Stimulated activated memory B cell treated with anti-CD40 and anti-IgM and Interleukin-4, amounts not matched to agents 10 μg/mL and 1 μg/mL and 100 μg/mL, for 72 hours (primary cell): ENCODE results near the gene FGF3.

Experiments used
- ATAC-seq: fragments of 150-1000 bp; cut with Tn5 transposase; 2 replicates; pipeline ENCODE4 v1.10.0; 2021
- H3K27ac Mint-ChIP-seq: one replicate; pipeline ENCODE4 v1.8.0; 2022; ENCODE audit warnings: mild to moderate bottlenecking, mixed read lengths
- H3K27me3 Mint-ChIP-seq: one replicate; pipeline ENCODE4 v1.8.0; 2022; ENCODE audit warnings: mixed read lengths
- H3K36me3 Mint-ChIP-seq: one replicate; pipeline ENCODE4 v1.8.0; 2022; ENCODE audit warnings: mixed read lengths
- H3K4me1 Mint-ChIP-seq: one replicate; pipeline ENCODE4 v1.8.0; 2022; ENCODE audit warnings: mixed read lengths
- H3K4me3 Mint-ChIP-seq: one replicate; pipeline ENCODE4 v1.8.0; 2022; ENCODE audit warnings: mild to moderate bottlenecking, moderate library complexity, mixed read lengths
- H3K9me3 Mint-ChIP-seq: one replicate; pipeline ENCODE4 v1.8.0; 2022; ENCODE audit warnings: mixed read lengths

Gene FGF3

DNA sequence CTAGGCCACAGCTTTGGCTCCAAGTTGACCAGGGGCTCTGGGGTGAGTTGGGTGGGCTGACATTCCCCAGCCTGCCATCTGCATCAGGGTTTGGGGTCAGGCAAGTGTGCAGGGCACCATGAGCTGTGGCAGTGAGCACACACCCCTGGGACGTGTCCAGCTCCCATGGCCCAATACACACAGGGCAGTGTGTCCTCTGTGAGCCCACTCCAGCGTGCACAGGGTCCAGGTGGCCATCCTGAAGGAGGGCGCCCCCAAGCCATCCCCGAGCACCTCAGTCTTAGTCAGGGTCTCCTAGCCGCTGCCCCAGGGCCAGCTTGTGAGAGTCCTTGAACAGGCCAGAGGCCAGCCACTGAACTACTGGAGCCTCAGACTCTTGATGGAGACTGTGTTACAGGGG, 1.2 kb upstream of the FGF3 start:
- Mint-ChIP-seq H3K9me3 (no peaks in the 10 kb centered on the region), H3K27ac (no peak overlapping the region), H3K27me3 (peaks cover 70% of the 10 kb centered on the region), H3K4me1 (no peaks in the 10 kb centered on the region), H3K4me3 (no peak overlapping the region), H3K36me3 (no peaks in the 10 kb centered on the region)
- no peak for ATAC-seq

DNA sequence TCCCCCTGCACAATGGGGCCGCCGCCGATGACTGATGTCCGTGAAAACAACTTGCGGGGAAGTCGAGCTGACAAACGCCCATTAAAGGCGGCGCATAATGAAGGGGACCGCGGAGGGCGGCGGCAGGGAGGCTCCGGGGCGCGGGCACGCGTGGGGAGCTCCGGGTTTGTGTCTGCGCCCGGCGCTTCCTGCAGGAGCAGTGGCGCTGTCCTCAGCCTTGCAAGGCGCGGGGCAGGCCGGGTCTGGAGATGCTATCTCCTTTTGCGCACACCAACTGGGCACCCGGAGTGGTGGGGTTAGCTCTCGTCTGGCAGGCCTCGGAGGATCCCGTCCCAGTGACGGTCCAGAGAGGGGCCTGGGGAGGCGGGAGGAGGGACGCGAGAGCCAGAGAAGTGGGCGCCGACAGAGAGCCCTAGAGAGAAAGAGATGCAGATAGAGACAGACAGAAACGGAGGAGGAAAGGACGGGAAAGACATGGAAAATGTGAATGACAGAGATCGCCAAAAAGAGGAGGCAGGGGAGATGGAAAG, 390 bp upstream of the FGF3 start:
- H3K4me1 Mint-ChIP-seq = no peaks in the 10 kb centered on the region
- H3K36me3 Mint-ChIP-seq = no peaks in the 10 kb centered on the region
- peaks cover 76% of the 10 kb centered on the region for H3K27me3 Mint-ChIP-seq
- no peaks in the 10 kb centered on the region for H3K9me3 Mint-ChIP-seq
- no peak overlapping the region for H3K4me3 Mint-ChIP-seq
- no peak overlapping the region for H3K27ac Mint-ChIP-seq
- ATAC-seq = no peak

DNA sequence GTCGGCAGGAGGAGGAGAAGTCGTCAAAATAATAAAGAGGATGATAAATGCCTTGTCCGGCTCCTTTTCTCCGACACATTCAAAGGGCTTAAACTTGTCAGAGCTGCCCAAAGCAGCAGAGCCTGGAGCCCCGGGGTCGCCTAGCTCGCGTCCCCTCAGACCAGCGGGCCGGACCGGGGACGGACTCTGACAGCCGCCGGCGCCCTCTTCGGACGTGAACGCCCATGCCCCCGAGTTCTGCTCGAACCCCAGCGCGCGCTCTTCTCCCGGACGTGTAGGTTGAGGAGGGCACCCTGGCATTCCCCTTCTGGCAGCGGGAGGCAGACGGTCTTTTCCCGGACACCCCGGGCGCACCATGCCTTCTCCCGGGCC, 999 bp downstream of the FGF3 start:
- Mint-ChIP-seq H3K36me3 (no peaks in the 10 kb centered on the region), H3K27ac (no peak overlapping the region), H3K4me3 (no peak overlapping the region), H3K4me1 (no peaks in the 10 kb centered on the region), H3K27me3 (peaks cover 76% of the 10 kb centered on the region), H3K9me3 (peaks cover 4% of the 10 kb centered on the region)
- ATAC-seq = no peak

DNA sequence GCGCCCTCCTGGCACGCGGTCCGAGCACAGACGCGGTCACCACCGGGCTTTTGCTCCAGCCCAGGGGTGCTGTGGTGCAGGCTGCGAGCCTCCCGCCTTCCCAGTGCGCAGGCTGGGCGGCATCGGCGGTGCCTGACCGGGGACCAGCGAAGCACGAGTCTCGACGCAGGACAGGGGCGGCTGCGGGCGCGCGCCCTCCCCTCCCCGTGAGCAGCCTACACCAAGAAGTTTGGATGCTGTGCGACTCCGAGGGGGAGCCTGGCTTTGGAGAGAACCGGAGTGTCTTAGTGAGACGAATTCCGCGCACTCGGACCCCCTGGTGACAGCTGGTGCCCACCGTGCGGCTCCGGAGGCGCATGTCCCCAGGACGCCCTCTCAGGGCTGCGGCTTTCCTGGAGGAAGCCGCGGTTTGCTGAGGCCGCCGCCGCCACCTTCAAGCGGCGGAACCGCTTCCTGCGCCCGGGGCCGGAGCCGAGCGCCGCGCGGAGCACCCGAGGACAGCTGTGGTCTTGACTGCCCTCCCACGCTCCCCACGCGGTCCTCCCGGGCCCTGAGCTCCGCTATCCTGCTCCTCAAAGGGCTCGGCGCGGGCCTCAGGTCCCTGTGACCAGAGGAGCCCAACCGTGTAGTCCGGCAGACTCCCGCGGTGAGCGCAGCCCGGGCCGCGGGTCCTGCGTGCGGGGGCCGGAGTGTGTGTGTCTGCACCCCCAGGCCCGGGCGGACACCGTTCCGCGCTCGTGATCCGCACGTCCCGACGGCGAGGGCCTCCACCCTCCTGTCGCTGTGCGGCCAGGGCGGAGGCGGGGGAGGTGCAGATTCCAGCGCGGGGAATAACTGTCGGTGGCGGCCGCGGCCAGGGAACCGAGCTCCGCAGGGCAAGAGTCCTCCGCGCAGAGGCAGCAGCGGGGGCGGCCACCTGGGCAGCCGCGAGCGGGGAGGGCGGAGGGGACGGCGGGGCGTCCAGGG, 1.7 kb downstream of the FGF3 start:
- no peak for ATAC-seq
- Mint-ChIP-seq H3K27ac (no peak overlapping the region), H3K4me3 (no peak overlapping the region), H3K4me1 (no peaks in the 10 kb centered on the region), H3K27me3 (peaks cover 76% of the 10 kb centered on the region), H3K9me3 (peaks cover 4% of the 10 kb centered on the region), H3K36me3 (no peaks in the 10 kb centered on the region)

DNA sequence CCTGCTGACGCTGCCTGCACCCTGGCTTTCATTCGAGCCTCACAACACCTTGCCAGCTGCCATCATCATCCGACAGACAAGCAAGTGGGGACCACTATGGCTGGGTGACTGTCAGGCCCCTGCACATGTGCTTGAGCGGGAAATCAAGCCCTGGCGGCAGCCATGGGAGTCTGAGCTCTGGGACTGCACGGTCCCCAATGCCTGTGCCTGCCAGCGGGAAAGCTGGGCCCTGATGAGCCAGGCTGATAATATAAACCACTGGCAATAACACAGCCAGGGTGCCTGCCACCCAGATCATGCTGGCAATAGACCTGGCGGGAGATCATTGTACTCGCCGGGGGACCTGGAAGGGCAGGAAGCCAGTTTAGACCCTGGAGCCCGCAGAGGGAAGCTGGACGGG, 2.5 kb downstream of the FGF3 start:
- no peak overlapping the region for H3K4me3 Mint-ChIP-seq
- H3K27ac Mint-ChIP-seq = no peak overlapping the region
- H3K9me3 Mint-ChIP-seq = peaks cover 4% of the 10 kb centered on the region
- H3K36me3 Mint-ChIP-seq = no peaks in the 10 kb centered on the region
- no peaks in the 10 kb centered on the region for H3K4me1 Mint-ChIP-seq
- H3K27me3 Mint-ChIP-seq = peaks cover 70% of the 10 kb centered on the region
- no peak for ATAC-seq

DNA sequence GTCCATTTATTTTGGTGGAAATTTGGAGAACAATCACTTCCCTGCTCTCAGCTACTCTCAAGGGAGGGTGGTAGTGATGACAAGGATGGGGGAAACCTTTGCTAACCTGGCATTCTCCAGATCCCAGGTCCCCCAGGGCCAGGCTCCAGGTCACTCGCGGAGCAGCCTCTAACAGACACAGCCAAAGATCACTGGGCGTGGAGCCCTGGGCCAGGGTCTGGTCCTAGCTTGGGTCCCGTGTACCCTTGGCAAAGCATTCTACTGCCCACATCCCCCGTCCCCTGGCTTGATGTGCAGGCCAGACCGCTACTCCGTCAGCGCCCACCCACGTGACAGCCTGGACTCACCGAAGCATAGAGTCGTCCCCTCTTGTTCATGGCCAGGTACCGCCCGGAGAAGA, 3.2 kb downstream of the FGF3 start:
- no peak for ATAC-seq
- Mint-ChIP-seq H3K36me3 (no peaks in the 10 kb centered on the region), H3K27me3 (peaks cover 70% of the 10 kb centered on the region), H3K4me1 (no peaks in the 10 kb centered on the region), H3K27ac (no peak overlapping the region), H3K9me3 (peaks cover 4% of the 10 kb centered on the region), H3K4me3 (no peak overlapping the region)

DNA sequence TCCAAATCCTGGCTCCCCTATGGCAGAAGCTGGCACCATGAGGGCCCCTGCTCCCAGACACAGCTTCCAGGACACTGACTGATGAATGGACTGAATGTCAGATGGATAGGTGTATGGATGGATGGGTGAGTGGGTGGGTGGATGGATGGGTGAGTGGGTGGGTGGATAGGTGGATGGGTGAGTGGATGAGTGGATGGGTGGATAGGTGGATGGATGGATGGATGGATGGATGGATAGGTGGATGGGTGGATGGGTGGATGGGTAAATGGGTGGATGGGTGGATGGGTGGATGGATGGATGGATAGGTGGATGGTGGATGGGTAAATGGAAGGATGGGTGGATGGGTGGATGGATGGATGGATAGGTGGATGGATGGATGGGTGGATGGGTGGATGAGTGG, 4.3 kb downstream of the FGF3 start:
- Mint-ChIP-seq H3K4me3 (no peak overlapping the region), H3K4me1 (no peaks in the 10 kb centered on the region), H3K36me3 (no peaks in the 10 kb centered on the region), H3K27me3 (peaks cover 66% of the 10 kb centered on the region), H3K9me3 (peaks cover 4% of the 10 kb centered on the region), H3K27ac (no peak overlapping the region)
- no peak for ATAC-seq

DNA sequence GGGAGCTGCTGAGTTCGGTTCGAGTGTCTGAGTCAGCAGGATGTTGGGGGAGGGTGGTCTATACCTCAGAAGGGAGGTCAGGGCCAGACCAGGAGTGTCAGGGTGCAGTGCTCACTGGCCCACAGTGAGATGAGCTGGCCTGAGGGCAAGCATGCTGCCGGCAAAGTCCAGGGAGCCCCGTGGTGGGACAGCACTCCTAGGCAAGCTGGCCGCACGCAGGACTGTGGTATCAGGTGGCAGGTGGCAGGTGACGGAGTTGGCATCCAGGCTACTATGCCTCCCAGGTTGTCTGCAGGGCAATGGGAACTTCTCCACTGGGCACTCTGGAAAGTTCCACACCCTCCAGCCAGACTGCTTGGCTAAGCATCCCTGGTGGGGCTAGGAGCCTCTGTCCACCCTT, 4.8 kb downstream of the FGF3 start:
- H3K4me3 Mint-ChIP-seq = no peak overlapping the region
- no peaks in the 10 kb centered on the region for H3K36me3 Mint-ChIP-seq
- no peaks in the 10 kb centered on the region for H3K4me1 Mint-ChIP-seq
- peaks cover 66% of the 10 kb centered on the region for H3K27me3 Mint-ChIP-seq
- H3K9me3 Mint-ChIP-seq = peaks cover 4% of the 10 kb centered on the region
- no peak for ATAC-seq
- no peak overlapping the region for H3K27ac Mint-ChIP-seq

DNA sequence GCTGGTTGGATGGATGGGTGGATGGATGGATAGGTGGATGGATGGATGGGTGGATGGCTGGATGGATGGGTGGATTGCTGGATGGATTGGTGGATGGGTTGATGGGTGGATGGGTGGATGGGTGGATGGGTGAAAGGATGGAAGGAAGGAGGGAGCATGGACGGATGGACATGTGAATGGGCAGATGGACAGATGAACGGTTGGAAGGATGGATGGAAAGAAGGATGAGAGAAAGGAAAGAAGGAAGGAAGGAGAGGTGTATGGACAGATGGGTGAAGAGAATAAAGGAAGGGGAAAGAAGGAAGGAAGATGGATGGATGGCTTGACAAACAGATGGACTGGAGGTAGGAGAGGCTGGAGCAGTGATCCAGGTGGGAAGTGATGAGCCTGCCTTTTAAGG, 5.4 kb downstream of the FGF3 start:
- no peaks in the 10 kb centered on the region for H3K36me3 Mint-ChIP-seq
- ATAC-seq = no peak
- H3K27ac Mint-ChIP-seq = no peak overlapping the region
- H3K4me3 Mint-ChIP-seq = no peak overlapping the region
- H3K9me3 Mint-ChIP-seq = peaks cover 4% of the 10 kb centered on the region
- peaks cover 69% of the 10 kb centered on the region for H3K27me3 Mint-ChIP-seq
- no peaks in the 10 kb centered on the region for H3K4me1 Mint-ChIP-seq

DNA sequence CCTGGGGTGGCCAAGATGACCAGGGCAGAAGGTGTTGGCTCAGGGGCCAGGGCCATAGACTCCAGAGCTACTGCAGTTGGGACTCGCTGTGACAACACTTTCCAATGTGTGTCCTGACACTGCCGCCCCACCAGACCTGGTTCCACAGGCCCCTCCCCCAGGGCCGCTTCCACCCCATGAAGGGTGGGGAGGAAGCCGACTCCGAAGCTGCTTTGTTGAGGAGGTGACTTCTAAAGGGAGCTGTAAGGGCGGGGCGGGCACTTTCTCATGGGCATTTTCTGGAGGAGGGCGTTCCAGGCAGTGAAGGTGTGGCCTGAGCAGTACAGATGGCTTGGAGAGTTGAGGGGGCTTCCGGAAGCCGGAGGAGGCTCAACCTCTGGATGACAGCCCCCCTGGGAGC, 6.3 kb downstream of the FGF3 start:
- H3K27ac Mint-ChIP-seq = no peak overlapping the region
- H3K4me1 Mint-ChIP-seq = no peaks in the 10 kb centered on the region
- H3K4me3 Mint-ChIP-seq = no peak overlapping the region
- H3K36me3 Mint-ChIP-seq = no peaks in the 10 kb centered on the region
- ATAC-seq = no peak
- H3K27me3 Mint-ChIP-seq = peaks cover 71% of the 10 kb centered on the region
- H3K9me3 Mint-ChIP-seq = peaks cover 4% of the 10 kb centered on the region

DNA sequence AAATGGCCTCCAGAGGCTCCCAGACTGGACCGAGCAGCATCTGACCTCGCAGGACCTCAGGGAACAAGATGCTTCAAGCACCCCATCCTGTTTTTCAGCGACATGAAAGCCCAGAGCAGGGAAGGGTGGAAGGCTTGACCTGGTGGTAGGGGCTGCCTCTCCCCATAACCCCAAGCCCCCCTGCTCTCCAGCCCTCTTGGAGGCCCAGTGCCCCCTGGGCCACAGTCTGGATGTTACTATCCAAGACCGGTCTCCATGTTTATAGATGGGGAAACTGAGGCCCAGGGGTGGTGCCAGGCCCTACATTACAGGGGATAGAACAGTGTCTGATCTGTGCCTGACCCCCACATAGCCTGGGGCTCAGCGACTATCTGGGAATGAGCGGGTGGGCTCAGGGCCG, 7.0 kb downstream of the FGF3 start:
- Mint-ChIP-seq H3K27ac (no peak overlapping the region), H3K4me3 (no peak overlapping the region), H3K4me1 (no peaks in the 10 kb centered on the region), H3K27me3 (peaks cover 78% of the 10 kb centered on the region), H3K36me3 (no peaks in the 10 kb centered on the region), H3K9me3 (peaks cover 4% of the 10 kb centered on the region)
- ATAC-seq = no peak

DNA sequence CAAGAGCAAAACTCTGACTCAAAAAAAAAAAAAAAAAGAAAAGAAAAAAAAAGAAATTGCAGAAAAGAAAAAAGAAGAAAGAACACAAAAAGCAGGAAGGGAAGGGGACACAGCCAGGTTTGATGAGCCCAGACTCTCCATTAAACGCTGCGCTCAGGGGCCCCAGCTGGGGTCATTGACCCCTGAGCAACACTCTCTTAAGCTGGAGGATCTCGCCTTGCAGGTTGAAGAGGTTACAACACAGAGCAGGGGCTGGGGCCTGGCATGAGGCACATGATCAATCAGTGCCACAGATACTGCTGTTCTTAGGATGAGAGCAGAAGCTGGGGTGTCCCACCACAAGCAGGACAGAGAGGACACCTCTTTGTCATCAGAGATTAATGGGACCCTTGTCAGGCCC, 7.8 kb downstream of the FGF3 start:
- Mint-ChIP-seq H3K36me3 (no peaks in the 10 kb centered on the region), H3K4me1 (no peaks in the 10 kb centered on the region), H3K9me3 (peaks cover 4% of the 10 kb centered on the region), H3K27me3 (peaks cover 75% of the 10 kb centered on the region), H3K4me3 (no peak overlapping the region), H3K27ac (no peak overlapping the region)
- no peak for ATAC-seq

DNA sequence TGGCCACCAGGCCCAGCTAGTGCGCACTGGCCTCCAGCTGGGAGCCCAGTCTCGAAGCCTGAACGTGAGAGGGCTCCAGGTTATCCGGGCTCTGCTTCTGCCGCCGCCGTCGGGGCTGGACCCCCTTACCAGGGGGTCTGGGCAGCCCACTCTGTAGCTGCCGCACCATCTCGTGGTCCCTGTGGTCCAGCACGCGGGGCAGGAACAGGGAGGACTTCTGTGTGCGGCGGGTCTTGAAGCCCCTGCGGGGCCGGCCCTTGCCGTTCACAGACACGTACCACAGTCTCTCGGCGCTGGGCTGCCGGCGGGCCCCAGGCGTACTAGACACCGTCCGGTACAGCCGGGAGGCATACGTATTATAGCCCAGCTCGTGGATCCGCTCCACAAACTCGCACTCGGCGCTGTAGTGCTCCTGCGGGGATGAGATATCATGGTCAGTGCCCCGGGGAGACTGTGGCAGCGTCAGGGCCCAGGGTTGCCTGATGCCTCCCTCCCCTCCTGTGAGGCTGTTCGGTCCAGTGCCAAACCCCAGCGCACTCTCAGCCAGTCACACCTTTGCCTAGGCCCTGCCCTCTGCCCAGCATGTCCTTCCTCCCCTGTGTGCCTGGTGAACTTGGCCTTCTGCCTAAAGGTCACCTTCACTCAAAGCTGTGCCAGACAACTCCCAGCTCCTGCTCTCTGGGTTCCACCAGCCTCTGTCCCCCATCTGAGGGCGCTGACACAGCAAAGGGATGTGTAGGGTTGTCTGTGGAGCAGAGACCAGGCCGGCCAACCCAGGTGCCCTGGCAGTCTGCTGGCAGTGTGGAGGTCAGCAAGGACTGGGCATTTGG, 8.7 kb downstream of the FGF3 start:
- H3K4me1 Mint-ChIP-seq = no peaks in the 10 kb centered on the region
- peaks cover 66% of the 10 kb centered on the region for H3K27me3 Mint-ChIP-seq
- H3K27ac Mint-ChIP-seq = no peak overlapping the region
- ATAC-seq = no peak
- peaks cover 4% of the 10 kb centered on the region for H3K9me3 Mint-ChIP-seq
- H3K36me3 Mint-ChIP-seq = no peaks in the 10 kb centered on the region
- H3K4me3 Mint-ChIP-seq = no peak overlapping the region

DNA sequence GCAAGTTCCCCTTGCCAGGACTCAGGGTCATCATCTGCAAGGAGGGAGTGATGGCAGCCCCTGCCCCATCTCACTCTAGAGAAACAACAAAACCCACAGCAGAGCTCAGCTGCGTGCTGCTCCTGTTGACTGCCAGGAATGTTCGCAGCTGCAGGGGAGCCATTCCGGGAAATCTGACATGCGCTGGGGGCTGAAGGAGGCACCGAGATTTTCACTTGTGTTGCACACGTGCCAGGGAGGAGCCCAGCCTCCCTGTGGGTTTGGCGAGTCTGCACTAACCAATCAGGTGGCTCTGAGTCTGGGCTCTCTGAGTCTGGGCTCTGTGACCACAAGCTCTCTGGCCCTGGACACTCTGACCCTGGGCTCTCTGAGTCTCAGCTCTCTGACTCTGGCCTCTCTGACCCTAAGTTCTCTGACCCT, 10.5 kb downstream of the FGF3 start:
- no peak overlapping the region for H3K27ac Mint-ChIP-seq
- no peaks in the 10 kb centered on the region for H3K4me1 Mint-ChIP-seq

DNA sequence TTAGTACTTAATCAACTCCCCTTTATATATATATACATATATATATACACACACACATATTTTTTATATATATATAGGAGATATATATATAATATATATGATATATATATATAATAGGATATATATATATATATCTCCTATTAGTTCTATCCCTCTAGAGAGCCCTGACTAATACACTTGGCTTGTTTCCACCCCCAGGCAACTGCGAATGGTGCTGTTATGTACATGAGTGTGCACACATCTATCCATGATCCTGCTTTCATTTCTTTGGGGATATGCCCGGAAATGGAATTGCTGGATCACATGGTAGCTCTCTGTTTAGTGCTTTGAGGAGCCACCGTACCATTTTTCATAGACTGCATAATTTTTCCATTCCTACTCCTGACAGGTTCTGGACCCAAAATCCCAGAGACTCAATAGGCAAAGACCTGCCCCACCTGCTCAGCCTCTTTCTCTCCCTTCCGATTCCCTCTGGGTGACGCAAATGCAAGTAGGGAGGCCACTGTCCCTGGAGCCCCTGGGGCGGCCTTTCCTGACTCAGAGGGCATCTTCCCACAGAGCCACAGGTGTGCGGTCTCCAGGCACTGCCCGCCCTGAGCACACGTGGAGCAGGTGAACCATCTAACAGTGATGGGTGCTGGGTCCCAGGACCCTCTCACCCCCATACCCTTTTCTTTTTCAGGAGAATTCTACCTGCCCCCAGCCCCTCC, 12.0 kb downstream of the FGF3 start:
- Mint-ChIP-seq H3K9me3 (peaks cover 3% of the 10 kb centered on the region), H3K4me1 (no peaks in the 10 kb centered on the region), H3K27me3 (peaks cover 36% of the 10 kb centered on the region), H3K27ac (no peak overlapping the region), H3K36me3 (no peaks in the 10 kb centered on the region), H3K4me3 (no peak overlapping the region)
- no peak for ATAC-seq

More for the DNA sequence above, 10.5 kb downstream of the FGF3 start:
- H3K9me3 Mint-ChIP-seq = no peaks in the 10 kb centered on the region
- H3K4me3 Mint-ChIP-seq = no peak overlapping the region
- peaks cover 47% of the 10 kb centered on the region for H3K27me3 Mint-ChIP-seq
- ATAC-seq = no peak
- H3K36me3 Mint-ChIP-seq = no peaks in the 10 kb centered on the region
